HG03378 (cell line): ENCODE data around the gene SPRED2.
A peak's percentile ranks its signal among the peaks of the same experiment; 100 is the strongest.
"Not testable (repeated sequence)": the region's sequence is repeated elsewhere in the genome, so short reads cannot be mapped to it uniquely, and the experiment has no call there.

Source experiments
- ATAC-seq: cut with Tn5 transposase; IDR thresholded peaks from one replicate; pipeline ENCODE4 v1.9.1; 2021; ENCODE audit warnings: mild to moderate bottlenecking, moderate library complexity; ENCODE audit not compliant: unreplicated experiment

SPRED2 gene

GRCh38 chr2:65349863-65350262 is 82.5 kb downstream of the SPRED2 start:
- no peak for ATAC-seq

- ATAC-seq, result no peak
These were observed 84.5 kb downstream of the SPRED2 start for GRCh38 chr2:65347913-65348312.

GRCh38 chr2:65345631-65346030 is 86.8 kb downstream of the SPRED2 start:
- ATAC-seq, result no peak

- no peak for ATAC-seq
These were observed 87.7 kb downstream of the SPRED2 start for GRCh38 chr2:65344689-65345088.

DNA sequence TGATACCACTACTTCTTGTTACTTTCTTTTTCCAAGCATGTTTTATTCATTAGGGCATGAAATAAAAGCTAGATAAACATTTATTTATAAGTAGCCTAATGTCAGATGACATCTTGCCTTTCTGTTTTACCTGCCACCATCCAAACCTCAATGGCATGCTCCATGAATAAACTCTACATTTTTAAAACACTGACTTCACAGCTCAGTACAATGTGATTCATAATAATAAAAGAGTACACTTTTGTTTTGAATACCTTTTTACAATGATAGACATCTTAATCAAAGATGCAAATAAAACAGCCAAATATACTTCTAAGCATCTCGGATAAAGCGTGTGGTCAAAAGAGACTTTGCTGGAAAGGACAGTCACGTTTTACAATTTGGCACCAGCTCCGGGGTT is 88.2 kb downstream of the SPRED2 start:
- no peak for ATAC-seq

DNA sequence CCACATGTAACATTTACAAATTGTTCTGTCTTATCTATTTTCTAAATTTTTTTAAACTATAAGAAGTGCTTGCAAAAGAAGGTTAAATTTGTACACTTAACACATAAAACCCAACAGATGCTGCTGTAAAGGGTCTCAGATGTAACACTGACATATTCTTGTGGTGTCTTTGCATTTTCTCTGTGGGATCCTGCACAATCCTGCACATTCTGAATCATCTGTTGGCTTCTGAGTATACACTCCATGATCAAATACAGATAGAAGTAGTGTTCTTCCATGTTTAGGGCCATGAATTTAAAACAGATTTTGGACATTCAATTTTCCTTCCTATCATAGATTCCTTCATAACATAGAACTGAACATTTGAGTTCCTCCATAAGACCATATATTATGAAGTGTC is 89.0 kb downstream of the SPRED2 start:
- ATAC-seq, result no peak

GRCh38 chr2:65340898-65341681 is 91.3 kb downstream of the SPRED2 start:
- ATAC-seq, result no peak

DNA sequence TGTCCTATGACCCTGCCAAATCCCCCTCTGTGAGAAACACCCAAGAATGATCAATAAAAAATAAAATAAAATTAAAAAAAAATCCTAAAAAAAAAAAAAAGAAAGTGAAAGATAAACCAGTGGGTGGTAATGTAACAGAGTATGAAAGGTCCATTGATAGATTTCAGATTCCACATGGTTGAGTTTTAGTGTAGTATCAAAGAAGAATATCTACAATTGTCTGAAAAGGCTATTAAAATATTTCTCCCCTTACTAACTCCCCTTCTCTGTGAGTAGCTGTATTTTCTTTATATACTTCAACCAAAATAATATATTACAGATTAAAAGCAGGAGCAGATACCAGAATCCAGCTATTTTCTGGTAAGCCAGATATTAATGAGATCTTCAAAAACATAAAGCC is 92.8 kb downstream of the SPRED2 start:
- ATAC-seq, result no peak

GRCh38 chr2:65338830-65339495 is 93.4 kb downstream of the SPRED2 start:
- ATAC-seq, result not testable (repeated sequence)

- not testable (repeated sequence) for ATAC-seq
These were observed 94.5 kb downstream of the SPRED2 start for GRCh38 chr2:65337915-65338314.

- ATAC-seq, result no peak
These were observed 97.7 kb downstream of the SPRED2 start for GRCh38 chr2:65334714-65335113.

DNA sequence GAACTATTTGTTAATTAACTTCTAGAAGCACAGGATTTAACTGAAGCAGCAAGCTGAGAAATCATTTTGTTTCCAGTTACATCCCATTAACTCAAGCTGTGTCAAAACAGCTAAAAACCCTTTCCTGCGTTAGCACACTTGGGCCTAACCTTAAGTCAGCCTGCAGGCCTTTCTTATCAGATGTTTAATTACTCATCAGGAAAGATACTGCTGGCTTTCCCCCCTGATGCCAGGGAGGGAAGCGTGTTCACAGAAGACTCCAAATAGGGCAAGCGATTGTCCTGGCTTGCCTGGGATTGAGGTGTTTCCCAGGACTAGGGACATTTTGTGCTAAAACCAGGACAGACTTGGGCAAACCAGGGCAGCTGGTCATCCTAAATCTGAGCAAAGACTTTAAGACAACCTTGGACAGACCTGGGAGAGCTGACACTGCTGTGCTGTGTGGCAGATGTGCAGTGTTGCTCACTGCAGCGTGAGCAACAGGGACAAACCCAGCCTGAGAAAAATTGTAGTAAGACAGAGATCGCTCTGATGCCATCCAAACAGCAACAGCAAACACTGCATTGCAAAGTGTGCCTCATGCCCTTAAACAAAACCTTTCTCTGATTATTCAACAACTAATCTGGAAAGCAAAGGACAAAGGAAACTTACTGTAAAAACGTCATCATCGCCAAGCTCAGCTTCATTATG is 100.9 kb downstream of the SPRED2 start:
- no peak for ATAC-seq

GRCh38 chr2:65329525-65329924 is 102.9 kb downstream of the SPRED2 start:
- ATAC-seq, result no peak

DNA sequence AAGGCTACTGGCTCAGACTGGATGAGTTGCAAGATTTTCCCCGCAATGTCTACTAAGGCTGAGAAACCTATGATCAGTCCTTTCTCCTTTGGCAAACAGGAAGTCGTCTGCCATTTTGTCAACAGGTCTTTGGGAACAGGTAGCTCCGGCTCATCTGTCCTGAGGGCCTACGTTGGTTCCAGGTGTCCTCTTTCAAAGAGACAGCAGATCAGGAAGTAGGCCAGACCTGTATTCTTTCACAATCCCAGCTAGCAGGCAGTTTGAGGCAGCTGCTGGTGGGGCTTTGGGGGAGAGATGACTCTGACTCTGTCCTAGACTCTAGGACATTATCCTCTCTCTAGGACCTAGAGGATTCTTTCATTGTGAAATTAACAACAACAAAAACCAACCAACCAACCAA is 106.1 kb downstream of the SPRED2 start:
- ATAC-seq, result no peak

- ATAC-seq, result no peak
These were observed 107.3 kb downstream of the SPRED2 start for GRCh38 chr2:65325066-65325465.

DNA sequence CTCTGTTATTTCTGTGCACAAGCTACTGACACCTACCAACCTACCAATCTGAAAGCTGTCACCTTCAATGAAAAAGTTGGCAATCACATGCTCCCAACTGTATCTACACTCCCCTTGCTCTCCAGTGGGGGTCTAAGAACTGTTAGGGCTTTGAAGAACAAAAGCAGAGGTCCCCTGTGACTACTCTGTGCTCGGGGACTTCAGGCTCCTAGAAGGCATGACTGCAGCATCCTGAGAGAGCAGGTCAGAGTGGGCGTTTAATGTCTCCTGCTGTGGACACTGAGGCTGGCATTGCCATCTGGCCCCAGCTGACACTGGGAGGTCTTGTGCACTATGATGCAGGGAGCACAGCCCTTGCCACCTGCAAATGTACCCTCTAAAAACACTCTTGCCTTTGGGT is 111.5 kb downstream of the SPRED2 start:
- ATAC-seq, result no peak

- ATAC-seq, result peak; percentile 71
These were observed 112.2 kb downstream of the SPRED2 start for GRCh38 chr2:65320042-65320725.

DNA sequence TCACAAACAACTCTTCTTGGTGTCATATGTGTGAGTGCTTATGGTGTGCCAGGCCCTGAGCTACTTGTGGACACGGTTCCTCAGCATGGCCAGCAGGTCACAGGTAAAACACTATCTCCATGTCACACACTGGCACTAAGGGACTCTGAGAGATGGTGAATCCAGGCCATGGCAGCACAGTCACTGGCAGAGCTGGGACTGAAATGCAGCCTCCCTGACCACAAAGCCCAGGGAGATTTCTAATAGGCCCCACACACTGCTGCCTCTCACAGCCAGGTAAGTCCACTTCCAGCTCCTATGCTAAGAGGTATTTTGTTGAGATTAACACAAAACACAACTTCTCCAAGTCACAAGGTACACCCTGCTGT is 112.7 kb downstream of the SPRED2 start:
- no peak for ATAC-seq

DNA sequence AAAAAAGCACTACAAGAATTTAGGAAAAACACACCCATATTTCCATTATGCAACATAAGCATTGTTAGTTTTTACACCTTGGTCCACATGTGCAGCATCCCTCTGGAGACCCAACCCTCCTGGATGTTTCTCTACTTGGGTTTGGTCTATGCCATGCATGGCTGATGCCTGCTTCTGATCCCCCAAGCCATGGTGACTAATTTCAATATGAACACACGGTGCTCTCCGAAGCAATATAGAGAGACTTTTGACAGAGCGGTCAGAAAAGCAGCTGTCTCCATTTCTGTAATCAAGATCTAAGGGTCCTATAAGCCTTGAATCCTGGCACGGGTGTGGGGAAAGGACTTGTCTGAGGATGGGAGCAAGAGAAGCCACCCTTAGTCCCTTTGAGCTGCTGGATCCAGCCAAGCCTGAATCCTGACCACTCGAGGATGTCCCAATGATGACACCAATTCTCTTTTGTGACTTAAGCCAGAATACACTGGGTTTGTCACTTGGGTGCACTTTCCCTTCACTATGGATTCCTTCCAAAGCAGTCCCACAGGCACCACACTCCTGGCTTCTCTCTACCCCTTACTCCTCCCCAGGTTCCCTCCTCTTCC is 113.2 kb downstream of the SPRED2 start:
- no peak for ATAC-seq

- ATAC-seq, result no peak
These were observed 114.6 kb downstream of the SPRED2 start for GRCh38 chr2:65317841-65318240.

DNA sequence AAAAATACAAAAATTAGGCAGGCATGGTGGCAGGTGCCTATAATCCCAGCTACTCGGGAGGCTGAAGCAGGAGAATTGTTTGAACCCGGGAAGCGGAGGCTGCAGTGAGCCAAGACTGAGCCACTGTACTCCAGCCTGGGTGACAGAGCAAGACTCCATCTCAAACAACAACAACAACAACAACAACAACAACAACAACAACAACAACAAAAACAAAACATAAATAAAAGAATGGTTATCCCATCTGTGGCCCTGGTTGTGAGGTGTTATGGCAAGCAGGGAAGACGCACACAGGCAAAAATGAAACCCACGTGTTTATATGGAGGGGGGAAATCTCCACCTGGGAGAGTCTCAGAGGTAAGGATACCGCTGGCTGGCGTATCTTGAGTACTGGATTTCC is 115.0 kb downstream of the SPRED2 start:
- not testable (repeated sequence) for ATAC-seq
